ENCODE data around the gene PHKG1.

DNA sequence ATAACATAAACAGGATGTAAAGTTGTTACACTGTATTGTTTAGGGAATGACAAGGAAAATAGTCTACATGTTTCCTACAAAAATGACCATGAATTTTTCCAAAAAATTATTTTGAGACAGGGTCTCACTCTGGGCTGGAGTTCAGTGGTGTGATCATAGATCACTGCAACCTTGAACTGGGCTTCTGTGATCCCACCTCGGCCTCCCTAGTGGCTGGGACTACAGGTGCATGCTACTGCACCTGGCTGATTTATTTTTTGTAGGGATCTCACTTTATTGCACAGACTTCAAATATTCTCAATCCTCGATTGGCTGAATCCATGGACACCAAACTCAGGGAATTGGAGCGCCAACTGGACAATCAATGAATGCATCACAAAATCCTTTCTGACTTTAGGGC is 6.9 kb upstream of the PHKG1 start:
- TF ChIP-seq CTCF (conservative IDR thresholded peaks at IDR 0.05) (0 out of 2 replicates have a peak, but pooled peaks have one; percentile 28), EZH2 (IDR thresholded peaks at IDR 0.05; ENCODE audit: low read depth) (no peak)

Data from PC-9 (cell line).